GM18951 (cell line): Measurements from ENCODE around the gene CD300LG.
"Not testable (repeated sequence)": the region's sequence is repeated elsewhere in the genome, so short reads cannot be mapped to it uniquely, and the experiment has no call there.

Experiments used
- POLR2A ChIP-seq: IDR thresholded peaks from 4 replicates; pipeline ENCODE4 v1.6.1; 2011; ENCODE audit warnings: mild to moderate bottlenecking; ENCODE audit not compliant: insufficient read length, insufficient read depth; ENCODE audit errors: extremely low read depth
- in situ Hi-C: fragments of 300-500 bp; cut with MboI; formaldehyde crosslinking; loops from one replicate; pipeline ENCODE4 v1.12.0; 2022; ENCODE audit warnings: low sequenced_read_pairs, mixed read lengths, inconsistent platforms; ENCODE audit not compliant: unreplicated experiment

CD300LG gene

GRCh38 chr17:43852571-43852970, 5.6 kb downstream of the CD300LG start:
- TF ChIP-seq POLR2A, result no peak
- in situ Hi-C loops, result no loop called here

- TF ChIP-seq POLR2A, result no peak
- in situ Hi-C loops, result no loop called here
These were observed 6.6 kb downstream of the CD300LG start for GRCh38 chr17:43853546-43853945.

- no peak for TF ChIP-seq POLR2A
- in situ Hi-C loops, result no loop called here
These were observed 7.5 kb downstream of the CD300LG start for GRCh38 chr17:43854498-43854897.

- no peak for TF ChIP-seq POLR2A
- in situ Hi-C loops, result no loop called here
These were observed 8.1 kb downstream of the CD300LG start for GRCh38 chr17:43855061-43855460.

GRCh38 chr17:43856141-43856540, 9.2 kb downstream of the CD300LG start:
- in situ Hi-C loops, result no loop called here
- TF ChIP-seq POLR2A, result no peak

GRCh38 chr17:43857141-43857540, 10.2 kb downstream of the CD300LG start:
- TF ChIP-seq POLR2A, result no peak
- in situ Hi-C loops, result no loop called here

GRCh38 chr17:43857957-43858600, 11.1 kb downstream of the CD300LG start:
- in situ Hi-C loops, result no loop called here
- TF ChIP-seq POLR2A, result no peak

GRCh38 chr17:43860077-43860725, 13.2 kb downstream of the CD300LG start:
- in situ Hi-C loops, result no loop called here
- TF ChIP-seq POLR2A, result no peak

- in situ Hi-C loops, result no loop called here
- TF ChIP-seq POLR2A, result no peak
These were observed 14.1 kb downstream of the CD300LG start for GRCh38 chr17:43860927-43861622.

- TF ChIP-seq POLR2A, result no peak
These were observed 15.0 kb downstream of the CD300LG start for GRCh38 chr17:43861960-43862359.

GRCh38 chr17:43864161-43864984, 17.4 kb downstream of the CD300LG start:
- in situ Hi-C loops, result no loop called here
- TF ChIP-seq POLR2A, result no peak

More at GRCh38 chr17:43861960-43862359, 15.0 kb downstream of the CD300LG start:
- in situ Hi-C loops, result no loop called here

- no peak for TF ChIP-seq POLR2A
- in situ Hi-C loops, result no loop called here
These were observed 21.4 kb downstream of the CD300LG start for GRCh38 chr17:43868226-43868994.

- in situ Hi-C loops, result not testable (repeated sequence)
These were observed 22.1 kb downstream of the CD300LG start for GRCh38 chr17:43869031-43869430.
